ENCODE measurements around the gene LAMA2.

The LAMA2 gene

GRCh38 chr6:128903715-128904114 lies 20.8 kb downstream of the LAMA2 start:
- no peak for DNase-seq

GRCh38 chr6:128914051-128914450 lies 31.1 kb downstream of the LAMA2 start:
- no peak for DNase-seq

GRCh38 chr6:128918886-128919285 lies 35.9 kb downstream of the LAMA2 start:
- no peak for DNase-seq

- DNase-seq: no peak
These were observed 36.7 kb downstream of the LAMA2 start for GRCh38 chr6:128919412-128920180.

- DNase-seq: no peak
These were observed 42.8 kb downstream of the LAMA2 start for GRCh38 chr6:128925765-128926164.

- no peak for DNase-seq
These were observed 46.9 kb downstream of the LAMA2 start for GRCh38 chr6:128929869-128930268.

- DNase-seq: no peak
These were observed 47.4 kb downstream of the LAMA2 start for GRCh38 chr6:128930321-128930720.

- no peak for DNase-seq
These were observed 49.1 kb downstream of the LAMA2 start for GRCh38 chr6:128932061-128932460.

- no peak for DNase-seq
These were observed 67.9 kb downstream of the LAMA2 start for GRCh38 chr6:128950864-128951263.

GRCh38 chr6:128952902-128953301 lies 70.0 kb downstream of the LAMA2 start:
- no peak for DNase-seq

GRCh38 chr6:128954308-128955043 lies 71.5 kb downstream of the LAMA2 start:
- no peak for DNase-seq

- DNase-seq: no peak
These were observed 80.6 kb downstream of the LAMA2 start for GRCh38 chr6:128963561-128963960.

GRCh38 chr6:128964233-128964755 lies 81.4 kb downstream of the LAMA2 start:
- DNase-seq: no peak

GRCh38 chr6:128964771-128965170 lies 81.8 kb downstream of the LAMA2 start:
- no peak for DNase-seq

- no peak for DNase-seq
These were observed 84.0 kb downstream of the LAMA2 start for GRCh38 chr6:128966934-128967333.

- DNase-seq: no peak
These were observed 96.1 kb downstream of the LAMA2 start for GRCh38 chr6:128979071-128979470.

GRCh38 chr6:128981716-128982115 lies 98.8 kb downstream of the LAMA2 start:
- no peak for DNase-seq

GRCh38 chr6:128990360-128990759 lies 107.4 kb downstream of the LAMA2 start:
- DNase-seq: no peak

GRCh38 chr6:128990915-128991314 lies 108.0 kb downstream of the LAMA2 start:
- no peak for DNase-seq

- DNase-seq: no peak
These were observed 110.2 kb downstream of the LAMA2 start for GRCh38 chr6:128993166-128993565.

- DNase-seq: no peak
These were observed 114.9 kb downstream of the LAMA2 start for GRCh38 chr6:128997880-128998279.

- no peak for DNase-seq
These were observed 124.0 kb downstream of the LAMA2 start for GRCh38 chr6:129006724-129007514.

GRCh38 chr6:129007701-129008373 lies 124.9 kb downstream of the LAMA2 start:
- no peak for DNase-seq
